ENCODE results near the gene C17orf67. TPM values are rescaled to one million over a fixed set of nuclear protein-coding genes. Genes with fewer than 3 reads are reported as not detected.
A peak's percentile ranks its signal among the peaks of the same experiment; 100 is the strongest.

The C17orf67 gene
- total RNA-seq, 4 donors from 2014 or later = 0.52 to 3.7 (median 1.0) TPM

DNA sequence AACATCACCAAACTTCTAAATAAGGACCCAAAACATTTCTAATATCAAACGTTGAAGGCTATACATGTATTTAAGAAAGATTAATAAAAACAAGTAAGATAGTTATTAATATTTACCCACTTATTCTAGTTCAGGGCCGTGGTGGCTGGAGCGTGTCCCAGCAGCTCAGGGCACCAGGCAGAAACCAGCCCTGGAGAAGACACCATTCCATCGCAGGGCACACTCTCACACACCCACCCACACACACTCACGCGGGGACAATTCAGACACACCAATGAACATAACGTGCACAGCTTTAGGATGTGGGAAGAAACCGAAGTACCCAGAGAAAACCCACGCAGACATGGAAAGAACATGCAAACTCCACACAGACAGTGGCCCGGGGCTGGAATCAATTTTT, 13.5 kb downstream of the C17orf67 start:
- Histone ChIP-seq H3K9me3 (no peaks in the 10 kb centered on the region), H3K27me3 (no peaks in the 10 kb centered on the region), H3K4me1 (peaks cover 7% of the 10 kb centered on the region), H3K36me3 (no peaks in the 10 kb centered on the region), H3K4me3 (no peak overlapping the region), H3K27ac (no peak overlapping the region)
- DNase-seq (ENCODE audit: low spot score in 2 of 2) = no peak
- 80% methylated on average over 10 of the region's 10 CpGs for WGBS
- TF ChIP-seq EP300 (IDR thresholded peaks at IDR 0.05) (no peak), POLR2AphosphoS5 (IDR thresholded peaks at IDR 0.05) (no peak), POLR2A (IDR thresholded peaks at IDR 0.05) (no peak)
- TF ChIP-seq, protein P1, sequence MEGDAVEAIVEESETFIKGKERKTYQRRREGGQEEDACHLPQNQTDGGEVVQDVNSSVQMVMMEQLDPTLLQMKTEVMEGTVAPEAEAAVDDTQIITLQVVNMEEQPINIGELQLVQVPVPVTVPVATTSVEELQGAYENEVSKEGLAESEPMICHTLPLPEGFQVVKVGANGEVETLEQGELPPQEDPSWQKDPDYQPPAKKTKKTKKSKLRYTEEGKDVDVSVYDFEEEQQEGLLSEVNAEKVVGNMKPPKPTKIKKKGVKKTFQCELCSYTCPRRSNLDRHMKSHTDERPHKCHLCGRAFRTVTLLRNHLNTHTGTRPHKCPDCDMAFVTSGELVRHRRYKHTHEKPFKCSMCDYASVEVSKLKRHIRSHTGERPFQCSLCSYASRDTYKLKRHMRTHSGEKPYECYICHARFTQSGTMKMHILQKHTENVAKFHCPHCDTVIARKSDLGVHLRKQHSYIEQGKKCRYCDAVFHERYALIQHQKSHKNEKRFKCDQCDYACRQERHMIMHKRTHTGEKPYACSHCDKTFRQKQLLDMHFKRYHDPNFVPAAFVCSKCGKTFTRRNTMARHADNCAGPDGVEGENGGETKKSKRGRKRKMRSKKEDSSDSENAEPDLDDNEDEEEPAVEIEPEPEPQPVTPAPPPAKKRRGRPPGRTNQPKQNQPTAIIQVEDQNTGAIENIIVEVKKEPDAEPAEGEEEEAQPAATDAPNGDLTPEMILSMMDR (IDR thresholded peaks at IDR 0.05) = no peak

DNA sequence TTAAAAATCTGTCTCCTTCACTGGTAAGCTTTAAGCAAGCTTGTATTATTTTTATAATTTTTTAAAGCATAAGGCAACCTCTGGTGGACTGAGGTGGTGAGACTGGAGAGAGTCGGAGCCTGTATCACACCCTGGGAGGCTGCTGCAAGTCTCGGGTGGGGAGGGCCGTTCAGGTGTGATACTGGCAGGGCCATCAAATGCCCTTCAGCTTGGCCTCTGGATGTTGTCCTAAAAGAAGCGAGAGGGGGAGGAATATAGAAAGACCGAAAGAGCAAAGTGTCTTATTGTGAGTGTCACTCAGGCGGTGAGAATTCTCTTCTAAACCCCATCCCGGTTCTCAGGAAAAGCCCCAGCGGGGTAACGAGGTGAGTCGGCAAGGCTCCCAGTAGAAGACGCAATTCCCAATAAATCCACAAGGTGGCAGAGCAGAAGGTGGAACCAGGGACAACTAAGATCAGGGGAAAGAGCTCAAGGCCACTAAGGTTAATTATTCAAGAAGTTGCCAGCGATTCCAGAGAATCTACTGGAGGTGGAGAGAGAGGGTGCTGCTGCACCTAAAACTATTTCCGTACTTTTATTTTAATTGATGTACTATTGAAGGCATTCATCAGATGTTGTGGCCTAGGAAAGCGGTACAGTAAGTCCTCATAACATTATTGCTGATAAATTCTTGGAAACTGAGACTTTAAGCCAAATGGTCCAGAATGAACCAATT, 14.1 kb downstream of the C17orf67 start:
- TF ChIP-seq, protein P1 (IDR thresholded peaks at IDR 0.05) = peak; percentile 66 to 84
- no peak for TF ChIP-seq POLR2AphosphoS5 (IDR thresholded peaks at IDR 0.05)
- DNase-seq (ENCODE audit: low spot score in 2 of 2) = peak; percentile 49 to 76
- 20% methylated on average over 14 of the region's 14 CpGs for WGBS

DNA sequence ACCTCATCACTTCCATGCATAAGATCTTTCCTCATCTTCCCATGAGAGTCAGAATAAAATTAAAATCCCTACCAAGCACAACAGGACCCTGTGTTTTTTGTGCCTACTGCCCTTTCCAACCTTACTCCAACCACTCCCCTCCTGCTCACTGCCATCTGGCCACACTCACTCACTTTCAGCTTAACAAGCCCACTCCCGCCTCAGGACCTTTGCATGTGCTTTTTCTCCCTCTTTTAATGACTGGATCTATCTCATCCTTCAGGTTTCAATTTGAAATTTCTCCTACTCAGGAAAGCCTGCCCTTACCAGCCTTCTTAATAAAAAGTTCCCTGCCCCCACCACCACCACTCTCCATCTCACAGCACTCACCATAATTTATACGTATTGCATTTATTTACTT, 14.7 kb downstream of the C17orf67 start:
- no peak for DNase-seq (ENCODE audit: low spot score in 2 of 2)
- TF ChIP-seq, protein P1 (IDR thresholded peaks at IDR 0.05) = no peak
- peaks cover 7% of the 10 kb centered on the region for H3K4me1 ChIP-seq
- H3K27me3 ChIP-seq = no peaks in the 10 kb centered on the region
- H3K9me3 ChIP-seq = no peaks in the 10 kb centered on the region
- no peak overlapping the region for H3K27ac ChIP-seq
- 90% methylated on average over 2 of the region's 2 CpGs for WGBS
- no peak overlapping the region for H3K4me3 ChIP-seq
- H3K36me3 ChIP-seq = no peaks in the 10 kb centered on the region

More for the DNA sequence above, 14.1 kb downstream of the C17orf67 start:
- Histone ChIP-seq H3K27ac (no peak overlapping the region), H3K4me3 (no peak overlapping the region), H3K36me3 (no peaks in the 10 kb centered on the region), H3K27me3 (no peaks in the 10 kb centered on the region), H3K4me1 (peaks cover 7% of the 10 kb centered on the region), H3K9me3 (no peaks in the 10 kb centered on the region)

DNA sequence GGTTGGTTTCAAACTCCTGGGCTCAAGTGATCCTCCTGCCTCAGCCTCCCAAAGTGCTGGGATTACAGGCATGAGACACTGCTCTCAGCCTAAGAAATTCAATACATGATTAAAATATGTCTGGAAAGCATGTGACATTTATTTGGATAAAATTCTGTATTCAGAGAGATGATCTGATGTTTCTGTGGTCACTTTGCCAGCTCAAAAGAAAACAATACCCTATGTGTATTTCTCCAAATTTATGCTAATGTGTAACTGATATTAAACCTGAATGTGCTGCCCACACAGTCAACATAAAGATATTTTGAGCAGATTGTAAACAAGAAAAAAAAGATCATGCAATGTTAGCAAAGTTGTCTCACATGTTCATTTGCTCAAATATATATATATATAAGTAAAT, 16.7 kb downstream of the C17orf67 start:
- Histone ChIP-seq H3K4me3 (no peak overlapping the region), H3K27ac (no peak overlapping the region), H3K9me3 (no peaks in the 10 kb centered on the region), H3K4me1 (peaks cover 7% of the 10 kb centered on the region), H3K27me3 (no peaks in the 10 kb centered on the region), H3K36me3 (no peaks in the 10 kb centered on the region)
- no peak for TF ChIP-seq POLR2AphosphoS5 (IDR thresholded peaks at IDR 0.05)
- TF ChIP-seq, protein P1 (IDR thresholded peaks at IDR 0.05) = no peak
- TF ChIP-seq POLR2A (IDR thresholded peaks at IDR 0.05) = no peak
- no peak for TF ChIP-seq EP300 (IDR thresholded peaks at IDR 0.05)
- DNase-seq (ENCODE audit: low spot score in 2 of 2) = no peak

DNA sequence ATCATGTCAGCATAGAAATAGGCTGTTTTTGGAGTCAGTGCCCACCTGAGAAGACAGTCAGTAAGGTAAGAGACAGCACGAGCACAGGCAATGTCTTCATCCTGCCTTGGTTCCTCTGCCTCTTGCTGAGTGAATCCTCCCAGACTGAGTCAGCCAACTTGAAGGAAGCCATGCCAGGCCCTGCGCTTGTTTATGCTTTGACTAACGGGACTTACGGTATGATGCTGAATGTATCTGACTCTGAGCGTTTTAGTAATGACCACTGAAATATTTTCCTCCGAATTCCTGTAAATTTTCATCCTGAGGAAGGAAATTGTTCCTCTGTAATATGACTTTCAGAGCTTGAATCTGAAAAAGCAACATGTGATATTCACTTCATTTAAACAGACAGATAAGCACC, 18.0 kb downstream of the C17orf67 start:
- no peaks in the 10 kb centered on the region for H3K36me3 ChIP-seq
- H3K4me3 ChIP-seq = no peak overlapping the region
- TF ChIP-seq, protein P1 (IDR thresholded peaks at IDR 0.05) = no peak
- TF ChIP-seq POLR2AphosphoS5 (IDR thresholded peaks at IDR 0.05) (no peak), EP300 (IDR thresholded peaks at IDR 0.05) (no peak), POLR2A (IDR thresholded peaks at IDR 0.05) (no peak)
- no peaks in the 10 kb centered on the region for H3K9me3 ChIP-seq
- DNase-seq (ENCODE audit: low spot score in 2 of 2) = no peak
- H3K27ac ChIP-seq = no peak overlapping the region
- H3K27me3 ChIP-seq = no peaks in the 10 kb centered on the region
- 79% methylated on average over 6 of the region's 6 CpGs for WGBS
- peaks cover 7% of the 10 kb centered on the region for H3K4me1 ChIP-seq
